HG02981 (cell line): ENCODE results near the gene TRPM2.

ENCODE experiments used
- ATAC-seq: cut with Tn5 transposase; IDR thresholded peaks from one replicate; pipeline ENCODE4 v1.9.1; 2021; ENCODE audit warnings: mild to moderate bottlenecking, moderate library complexity; ENCODE audit not compliant: unreplicated experiment

The TRPM2 gene

GRCh38 chr21:44370786-44371410 lies 17.5 kb downstream of the TRPM2 start:
- no peak for ATAC-seq

DNA sequence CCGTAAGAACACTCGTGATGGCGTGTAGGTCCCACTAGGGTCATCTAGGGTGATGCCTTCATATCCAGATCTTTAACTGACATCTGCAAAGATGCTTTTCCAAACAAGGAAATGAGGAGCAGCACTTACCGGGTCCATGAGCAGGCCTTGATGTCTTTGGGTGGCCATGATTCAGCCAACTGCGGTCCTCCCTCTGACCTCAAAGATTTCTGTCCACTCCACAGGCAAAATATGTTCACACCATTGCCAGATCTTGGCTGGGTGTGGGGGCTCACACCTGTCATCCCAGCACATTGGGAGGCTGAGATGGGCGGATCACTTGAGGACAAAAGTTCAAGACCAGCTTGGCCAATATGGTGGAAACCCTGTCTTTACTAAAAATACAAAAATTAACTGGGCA lies 18.2 kb downstream of the TRPM2 start:
- ATAC-seq, result no peak

DNA sequence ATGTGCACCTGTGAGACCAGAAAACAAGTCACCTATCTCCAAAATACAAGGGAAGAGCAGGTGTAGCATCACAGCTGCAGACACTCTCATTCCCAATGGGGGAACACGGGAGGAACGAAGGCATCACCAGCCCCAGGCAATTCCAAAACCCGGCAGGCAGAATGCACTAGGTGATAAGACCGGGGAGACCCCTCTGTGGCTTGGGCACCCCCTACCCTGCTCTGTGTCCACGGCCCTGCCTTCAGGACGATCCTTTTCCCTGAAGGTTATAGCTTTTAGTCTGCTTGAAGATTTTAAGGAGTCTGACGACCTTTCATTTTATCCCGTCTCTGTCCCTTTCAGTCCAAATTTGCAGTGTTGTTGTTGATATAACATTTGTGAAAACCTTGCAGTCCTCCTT lies 19.2 kb downstream of the TRPM2 start:
- ATAC-seq, result no peak

- no peak for ATAC-seq
Measured at GRCh38 chr21:44374601-44375280, 21.3 kb downstream of the TRPM2 start.

DNA sequence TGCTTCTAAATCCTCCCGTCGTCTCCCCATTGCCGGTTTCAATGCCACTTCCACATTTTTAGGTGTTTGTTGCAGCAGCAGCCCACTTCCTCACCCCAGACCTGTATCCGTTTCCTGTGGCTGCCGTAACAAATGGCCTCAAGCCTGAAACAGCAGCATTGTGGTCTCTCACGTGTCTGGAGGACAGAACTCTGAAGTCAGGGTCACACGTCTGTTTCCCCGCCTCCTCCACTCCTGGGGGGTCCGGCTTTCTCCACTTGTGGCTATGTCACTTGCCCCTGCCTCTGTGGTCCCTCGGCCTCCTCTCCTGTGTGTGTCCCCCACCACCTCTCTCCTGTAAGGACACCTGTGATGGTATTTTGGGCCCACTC lies 21.8 kb downstream of the TRPM2 start:
- no peak for ATAC-seq

- no peak for ATAC-seq
Measured at GRCh38 chr21:44375761-44376241, 22.4 kb downstream of the TRPM2 start.

GRCh38 chr21:44376606-44377005 lies 23.2 kb downstream of the TRPM2 start:
- ATAC-seq, result no peak

- no peak for ATAC-seq
Measured at GRCh38 chr21:44377201-44377921, 23.9 kb downstream of the TRPM2 start.

DNA sequence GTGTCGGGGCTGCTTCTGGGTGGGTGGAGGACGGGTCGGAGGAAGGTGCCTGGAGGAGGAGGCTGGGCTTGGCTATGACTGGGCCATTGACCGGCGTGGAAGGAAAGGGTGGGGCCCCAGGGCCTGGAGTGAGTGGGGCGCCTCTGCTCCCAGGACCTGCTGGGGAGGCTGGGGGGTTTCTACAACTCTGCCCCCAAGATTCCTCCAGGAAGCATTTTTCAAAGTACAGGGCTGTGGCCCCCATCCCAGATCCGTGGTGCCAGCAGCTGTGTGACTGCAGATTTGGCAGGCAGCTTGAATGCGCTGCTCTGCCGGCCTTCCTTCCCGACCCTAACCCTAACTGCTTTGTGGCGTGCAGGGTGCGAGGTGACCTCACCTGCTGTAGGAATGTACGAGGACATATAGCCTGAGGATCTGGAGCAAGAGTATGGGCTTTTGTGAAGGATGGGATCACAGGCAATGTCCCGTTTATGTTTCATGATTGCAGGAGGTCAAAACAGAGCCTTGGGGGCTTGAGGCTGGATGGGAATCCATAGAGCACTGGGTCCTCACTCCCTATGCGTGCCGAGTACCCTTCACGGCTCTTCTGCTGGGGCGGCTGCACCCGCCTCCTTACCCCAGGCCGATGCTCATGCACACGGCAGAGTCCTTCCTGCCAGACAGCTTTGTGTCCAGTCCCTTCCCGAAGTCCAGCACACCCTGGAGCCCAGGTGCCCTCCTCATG lies 24.7 kb downstream of the TRPM2 start:
- no peak for ATAC-seq

DNA sequence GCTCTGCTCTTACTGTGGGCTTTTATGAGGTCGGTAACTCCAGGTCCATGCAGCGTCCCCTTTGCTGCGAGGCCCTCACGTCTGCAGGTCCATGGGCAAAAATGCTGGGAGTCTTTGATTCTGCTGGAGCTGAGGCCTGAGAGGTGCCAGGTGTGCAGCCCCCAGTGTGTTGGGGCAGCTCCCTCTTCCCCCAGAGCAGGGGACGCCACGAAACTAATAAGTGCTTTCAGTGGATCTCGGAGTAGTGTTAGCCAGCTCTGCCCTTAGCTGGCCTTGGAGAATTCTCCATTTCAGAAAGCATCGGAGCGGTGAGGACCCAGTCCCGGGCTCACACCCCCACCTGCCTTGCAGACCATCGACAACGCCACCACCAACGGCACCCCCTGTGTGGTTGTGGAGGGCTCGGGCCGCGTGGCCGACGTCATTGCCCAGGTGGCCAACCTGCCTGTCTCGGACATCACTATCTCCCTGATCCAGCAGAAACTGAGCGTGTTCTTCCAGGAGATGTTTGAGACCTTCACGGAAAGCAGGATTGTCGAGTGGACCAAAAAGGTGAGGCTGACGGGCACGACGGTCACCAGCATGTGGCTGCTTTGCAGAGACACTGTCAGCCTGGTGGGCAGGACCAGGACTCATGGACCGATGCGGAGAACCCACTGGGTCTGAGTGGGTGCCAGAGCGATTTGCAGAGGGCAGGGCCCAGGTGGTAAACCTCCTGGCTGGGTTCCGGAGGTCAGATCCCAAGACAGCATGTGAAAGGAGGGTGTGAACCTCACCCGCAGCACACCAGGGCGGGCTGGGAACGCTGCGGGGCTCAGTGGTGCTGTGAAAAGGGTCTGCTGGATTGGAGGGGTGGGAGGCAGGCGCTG lies 25.5 kb downstream of the TRPM2 start:
- no peak for ATAC-seq

DNA sequence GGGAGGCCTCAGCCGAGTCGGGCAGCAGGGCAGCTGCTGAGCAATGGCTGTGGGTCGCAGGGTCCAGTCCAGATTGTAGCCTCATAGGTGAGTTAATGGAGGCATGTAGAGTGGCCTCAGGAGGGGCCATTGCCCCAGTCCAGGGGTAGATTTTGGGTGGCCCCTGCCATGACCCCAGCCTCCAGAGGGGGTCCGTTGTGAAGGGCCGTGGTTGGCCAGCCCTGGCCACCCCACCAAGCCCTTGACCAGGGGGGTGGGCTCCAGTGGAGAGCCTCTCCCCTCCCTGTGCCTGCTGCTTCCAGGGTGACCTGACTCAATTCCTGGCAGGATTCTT lies 26.1 kb downstream of the TRPM2 start:
- ATAC-seq, result no peak

DNA sequence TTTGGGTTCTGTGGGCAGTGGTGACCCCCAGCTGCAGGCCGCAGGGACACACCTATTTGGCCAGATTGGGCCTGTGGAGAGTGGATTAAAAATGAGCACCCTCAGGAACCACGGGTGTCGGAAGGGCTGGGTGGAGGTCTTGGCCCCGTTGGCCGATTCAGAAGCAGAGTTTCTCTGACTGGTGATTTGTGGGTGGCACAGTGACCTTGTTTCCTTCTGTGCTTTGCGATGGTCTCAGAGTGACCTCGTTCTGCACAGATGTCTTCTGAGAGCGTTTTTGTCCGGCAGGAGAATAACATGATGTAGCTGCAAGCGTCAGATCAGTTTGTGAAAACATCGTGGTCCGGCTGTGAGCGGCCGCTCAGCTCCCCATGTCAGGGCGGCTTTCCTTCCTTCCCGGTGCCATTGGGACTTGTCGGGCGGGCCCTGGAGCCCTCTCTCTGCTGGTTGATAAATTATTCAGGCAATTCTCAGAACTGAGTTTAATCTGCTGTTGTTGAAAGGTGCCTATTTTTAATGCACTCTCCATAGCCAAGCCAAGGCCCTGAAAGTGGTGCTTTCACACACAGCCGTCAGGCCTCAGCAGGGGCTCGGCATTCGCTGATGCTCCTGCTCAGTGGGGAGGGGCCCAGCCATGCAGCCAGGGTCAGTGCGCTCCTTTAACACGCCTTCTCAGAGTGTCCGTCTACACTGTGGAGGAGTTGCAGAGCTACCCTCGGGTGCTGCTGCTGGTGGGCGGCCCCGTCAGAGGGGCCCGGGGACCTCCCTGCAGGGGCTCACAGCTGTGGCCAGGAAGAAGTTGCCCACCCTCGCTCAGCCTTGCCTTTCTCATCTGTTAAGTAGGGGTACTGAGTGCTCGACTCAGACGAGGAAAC lies 26.8 kb downstream of the TRPM2 start:
- ATAC-seq, result no peak

DNA sequence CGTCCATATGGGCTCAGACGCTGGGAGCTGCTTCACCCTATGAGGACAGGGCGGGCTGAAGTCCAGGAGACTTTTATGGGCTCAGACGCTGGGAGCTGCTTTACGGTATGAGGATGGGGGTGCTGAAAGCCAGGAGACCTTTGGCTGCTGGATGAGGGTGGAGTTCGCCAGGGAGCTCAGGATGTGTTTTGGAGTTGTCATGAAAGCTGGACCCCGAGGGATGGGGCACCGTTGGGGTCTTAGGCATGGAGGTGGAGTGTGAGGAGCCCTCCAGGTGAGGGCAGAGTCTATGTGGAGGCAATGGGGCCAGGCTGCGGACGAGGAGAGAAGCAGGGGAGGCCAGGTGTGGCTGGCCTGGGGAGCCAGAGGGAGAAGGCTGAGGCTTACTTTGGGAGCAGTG lies 27.5 kb downstream of the TRPM2 start:
- no peak for ATAC-seq

GRCh38 chr21:44381874-44382273 lies 28.5 kb downstream of the TRPM2 start:
- ATAC-seq, result no peak

GRCh38 chr21:44382536-44382935 lies 29.1 kb downstream of the TRPM2 start:
- ATAC-seq, result no peak

GRCh38 chr21:44383216-44383615 lies 29.8 kb downstream of the TRPM2 start:
- no peak for ATAC-seq

DNA sequence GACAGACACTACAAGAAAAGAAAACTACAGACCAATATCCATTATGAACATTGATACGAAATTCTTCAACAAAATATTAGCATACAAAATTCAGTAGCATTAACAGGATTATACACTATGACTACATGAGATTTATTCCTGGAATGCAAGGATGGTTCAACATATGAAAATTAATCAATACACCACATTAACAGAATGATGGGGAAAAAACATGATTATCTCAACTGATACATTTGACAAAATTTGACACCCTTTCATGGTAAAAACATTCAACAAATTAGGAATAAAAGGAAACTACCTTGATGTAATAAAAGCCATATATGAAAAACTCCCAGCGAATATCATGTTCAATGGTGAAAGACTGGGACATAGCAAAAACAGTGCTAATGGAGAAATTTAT lies 31.5 kb downstream of the TRPM2 start:
- no peak for ATAC-seq

DNA sequence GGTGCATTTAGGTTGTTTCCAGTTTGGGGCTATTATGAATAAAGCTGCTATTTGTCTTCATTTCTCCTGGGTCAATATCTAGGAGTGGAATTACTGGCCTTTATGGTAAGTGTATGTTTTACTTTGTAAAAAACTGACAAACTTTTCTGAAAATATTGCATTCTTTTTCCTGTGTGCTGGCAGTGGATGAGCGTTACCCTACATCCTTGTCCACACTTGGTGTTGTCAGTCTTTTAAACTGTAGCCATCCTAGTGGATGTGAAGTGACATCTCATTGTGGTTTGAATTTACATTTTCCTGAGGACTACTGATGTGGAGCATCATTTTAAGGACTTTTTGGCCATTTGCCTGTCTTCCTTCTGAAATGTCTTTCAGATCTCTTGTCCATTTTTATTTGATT lies 35.9 kb downstream of the TRPM2 start:
- no peak for ATAC-seq

DNA sequence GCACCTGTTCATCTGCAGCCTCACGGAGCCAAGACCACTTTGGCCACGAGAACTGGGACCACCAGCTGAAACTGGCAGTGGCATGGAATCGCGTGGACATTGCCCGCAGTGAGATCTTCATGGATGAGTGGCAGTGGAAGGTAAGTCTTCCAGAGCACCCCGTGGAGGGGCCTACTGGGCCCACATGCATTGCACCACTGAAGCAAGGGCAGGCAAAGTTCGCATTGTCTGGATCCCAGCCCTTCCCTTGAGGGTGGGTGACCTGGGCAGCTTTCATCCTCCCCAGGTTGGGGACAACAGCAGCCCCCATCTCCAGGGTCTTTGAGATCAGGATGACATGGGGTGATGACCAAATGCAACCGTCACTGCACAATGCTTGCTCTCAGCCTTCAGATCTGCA lies 37.5 kb downstream of the TRPM2 start:
- ATAC-seq, result no peak
